Endothelial cell of umbilical vein (primary cell): ENCODE measurements around the gene TDO2. TPM values are rescaled to one million over a fixed set of nuclear protein-coding genes. Genes with fewer than 3 reads are reported as not detected.

Experiments
- BruUV-seq: library from RNA; stranded (reverse); fragments of 400-500 nt; replicated peaks from 2 replicates; lab custom pipeline; 2021; lab: Mats Ljungman, UMichigan
- CTCF ChIA-PET: fragments of 300-600, 350-600 bp; sonication (Branson Sonifier 250); formaldehyde crosslinking; loops from one replicate; lab custom pipeline; 2021; ENCODE audit warnings: antibody characterized with exemption, inconsistent platforms; lab: Charles Lee
- POLR2A ChIA-PET: fragments of 300-600, 350-600 bp; sonication (Branson Sonifier 250); formaldehyde crosslinking; loops from one replicate; lab custom pipeline; 2021; ENCODE audit warnings: antibody characterized with exemption, inconsistent platforms; lab: Charles Lee
- DNase-seq: peaks from one replicate; pipeline ENCODE4 v3.0.0-alpha.2; 2011; ENCODE audit warnings: low read depth, low spot score
- FAIRE-seq: peaks from 2 replicates; lab custom pipeline; 2011; peaks lifted over from hg19 to GRCh38; lab: Jason Lieb, UNC
- H2AFZ ChIP-seq: 2 replicates; pipeline ENCODE4 v1.6.0; 2012; ENCODE audit warnings: low read depth, low read length, control low read depth, inconsistent platforms
- H3K27ac ChIP-seq: 2 replicates; pipeline ENCODE4 v1.5.1; 2011; ENCODE audit warnings: low read depth, mild to moderate bottlenecking, control low read depth, low read length, moderate library complexity; ENCODE audit not compliant: insufficient read depth
- H3K27me3 ChIP-seq, 2 experiments: 2 replicates each; pipeline versions ENCODE4 v1.6.0 to v1.6.1; 2011; ENCODE audit warnings: low read length in 2 of 2, mixed read lengths in 1 of 2; ENCODE audit not compliant: control insufficient read depth in 2 of 2, insufficient read depth in 2 of 2
- H3K36me3 ChIP-seq, 2 experiments: 2 replicates in 1 of 2; 3 replicates in 1 of 2; pipeline ENCODE4 v1.5.1; 2011; ENCODE audit warnings: low read length in 2 of 2, mild to moderate bottlenecking in 1 of 2, moderate library complexity in 1 of 2; ENCODE audit not compliant: control insufficient read depth in 2 of 2, insufficient read depth in 2 of 2; ENCODE audit errors: extremely low read depth in 1 of 2
- H3K4me1 ChIP-seq: 3 replicates; pipeline ENCODE4 v1.5.1; 2011; ENCODE audit warnings: mild to moderate bottlenecking, low read length; ENCODE audit not compliant: control insufficient read depth, insufficient read depth; ENCODE audit errors: extremely low read depth
- H3K4me2 ChIP-seq: 2 replicates; pipeline ENCODE4 v1.6.1; 2011; ENCODE audit warnings: low read length, control low read depth, mixed read lengths; ENCODE audit not compliant: insufficient read depth
- H3K4me3 ChIP-seq, 3 experiments: fragments of 200-600 bp in 1 of 3; sonication (generic), shearing (Covaris generic) in 1 of 3; replicated peaks in 1 of 3; 2 replicates each; pipeline ENCODE4 v1.5.1; 2011 to 2016; ENCODE audit warnings: control low read depth in 3 of 3, low read length in 3 of 3, mild to moderate bottlenecking in 2 of 3, inconsistent platforms in 1 of 3, low read depth in 1 of 3, moderate library complexity in 1 of 3; ENCODE audit not compliant: insufficient read depth in 1 of 3
- H3K79me2 ChIP-seq: 2 replicates; pipeline ENCODE4 v1.6.0; 2012; ENCODE audit warnings: low read length, inconsistent platforms; ENCODE audit not compliant: control insufficient read depth, insufficient read depth
- H3K9ac ChIP-seq: replicated peaks from 2 replicates; pipeline ENCODE3; 2011; ENCODE audit warnings: low read length, control low read depth; ENCODE audit not compliant: insufficient read depth; ENCODE audit errors: extremely low read depth
- H3K9me1 ChIP-seq: replicated peaks from 3 replicates; pipeline ENCODE4 v1.6.0; 2011; ENCODE audit warnings: mild to moderate bottlenecking, low read length; ENCODE audit not compliant: control insufficient read depth, insufficient read depth; ENCODE audit errors: extremely low read depth
- H3K9me3 ChIP-seq: replicated peaks from 2 replicates; pipeline ENCODE4 v1.5.1; 2012; ENCODE audit warnings: low read length, inconsistent platforms; ENCODE audit not compliant: control insufficient read depth, insufficient read depth
- H4K20me1 ChIP-seq: replicated peaks from 2 replicates; pipeline ENCODE3; 2011; ENCODE audit warnings: mild to moderate bottlenecking, low read length; ENCODE audit not compliant: control insufficient read depth, insufficient read depth; ENCODE audit errors: extremely low read depth
- EZH2 ChIP-seq: IDR thresholded peaks from 2 replicates; pipeline ENCODE4 v1.6.1; 2012; ENCODE audit warnings: borderline replicate concordance, low read depth, mild to moderate bottlenecking, moderate library complexity, low read length, inconsistent platforms; ENCODE audit not compliant: severe bottlenecking
- FOS ChIP-seq: IDR thresholded peaks from 2 replicates; pipeline ENCODE4 v1.6.1; 2011; ENCODE audit warnings: mild to moderate bottlenecking, low read length, moderate library complexity, borderline replicate concordance; ENCODE audit not compliant: insufficient read depth
- GATA2 ChIP-seq: IDR thresholded peaks from 2 replicates; pipeline ENCODE4 v1.7.0; 2011; ENCODE audit warnings: low read depth, mild to moderate bottlenecking, moderate library complexity, mixed read lengths, low read length; ENCODE audit not compliant: insufficient read length, insufficient read depth
- JUN ChIP-seq: IDR thresholded peaks from 2 replicates; pipeline ENCODE4 v1.6.1; 2011; ENCODE audit warnings: borderline replicate concordance, low read depth; ENCODE audit not compliant: insufficient read length, insufficient read depth
- MYC ChIP-seq: IDR thresholded peaks from one replicate; pipeline ENCODE4 v1.6.1; 2011; ENCODE audit warnings: mild to moderate bottlenecking, low read depth, low read length
- POLR2A ChIP-seq: IDR thresholded peaks from 2 replicates; pipeline ENCODE4 v1.6.1; 2012; ENCODE audit warnings: low read depth, mild to moderate bottlenecking, control low read depth, low read length
- POLR2AphosphoS5 ChIP-seq: IDR thresholded peaks from 2 replicates; pipeline ENCODE4 v1.6.1; 2012; ENCODE audit warnings: low read depth, mild to moderate bottlenecking, control low read depth, low read length, moderate library complexity; ENCODE audit not compliant: insufficient read depth
- dilution Hi-C: fragments of 300-500 bp; cut with MboI; formaldehyde crosslinking; loops from one replicate; pipeline ENCODE4 v1.15.0; 2019; ENCODE audit warnings: low sequenced_read_pairs; ENCODE audit not compliant: extremely low pct_ligation_motif_present
- intact Hi-C: fragments of 100-400 bp; cut with micrococcal nuclease; formaldehyde crosslinking; loops from one replicate; pipeline ENCODE4 v1.10.0; 2022
- polyA plus RNA-seq, 4 experiments: library from polyadenylated mRNA; depleted of rRNA in 3 of 4; stranded (reverse) in 3 of 4; unstranded in 1 of 4; fragments of >200 nt; gene quantifications; 2 replicates each; pipeline versions ENCODE4 v1.2.1 to v1.2.3, GENCODE V29; 2011 to 2012; ENCODE audit warnings: missing spikeins in 1 of 4
- total RNA-seq: library from RNA; stranded (reverse); gene quantifications from 2 replicates; pipeline ENCODE4 v1.2.3, GENCODE V29; 2021
- TF ChIP-seq, protein P1 (sequence below): IDR thresholded peaks from 2 replicates; pipeline ENCODE4 v1.6.1; 2011; ENCODE audit not compliant: insufficient read depth, insufficient read length
- TF ChIP-seq, protein P2 (sequence below), 2 donors: IDR thresholded peaks; 1 replicate in 1 of 2; 2 replicates in 1 of 2; pipeline ENCODE4 v1.5.1; 2011; ENCODE audit warnings: low read length in 2 of 2, mild to moderate bottlenecking in 2 of 2, moderate library complexity in 2 of 2, control low read depth in 1 of 2, inconsistent platforms in 1 of 2, low read depth in 1 of 2; ENCODE audit not compliant: insufficient read depth in 1 of 2; ENCODE audit errors: extremely low read depth in 1 of 2

TDO2 gene
- total and polyA plus RNA-seq, 2 donors (not counting 3 experiments of a cell fraction or from before 2014, with no cell fraction given): not detected

DNA sequence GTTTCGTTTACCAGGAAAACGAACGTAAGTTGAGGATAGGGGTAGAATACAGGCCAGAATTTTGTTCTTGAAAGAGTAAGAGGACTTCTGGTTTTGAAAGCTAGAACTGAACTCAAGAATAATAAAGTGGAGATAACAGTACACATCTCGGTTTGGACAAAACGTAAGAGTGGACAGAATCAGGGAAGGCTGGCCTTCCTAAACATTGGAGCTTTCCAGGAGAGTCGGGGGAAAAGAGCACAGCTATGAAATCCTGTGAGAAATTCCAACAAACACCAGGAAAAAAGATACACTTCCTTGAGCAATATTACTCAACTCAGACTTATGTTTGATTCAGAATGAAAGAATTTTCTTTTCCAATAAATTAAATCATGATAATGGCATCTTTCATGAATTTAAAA lies 49.0 kb downstream of the TDO2 start:
- Histone ChIP-seq H3K9me3 (no peaks in the 10 kb centered on the region), H3K79me2 (no peaks in the 10 kb centered on the region), H3K27ac (peak overlapping the region; percentile 31), H3K9ac (peak overlapping the region; percentile 97), H3K9me1 (no peaks in the 10 kb centered on the region), H3K27me3 (no peaks in the 10 kb centered on the region), H3K4me1 (peaks cover 6% of the 10 kb centered on the region), H3K4me3 (peak overlapping the region in 1 of 3 experiments; percentile 86), H3K4me2 (peak overlapping the region; percentile 85), H4K20me1 (no peaks in the 10 kb centered on the region), H3K36me3 (no peaks in the 10 kb centered on the region), H2AFZ (peak overlapping the region; percentile 99)
- ChIA-PET CTCF (interaction anchor here (0.8 to 3.0 kb wide), 20 partner anchors 8 to 1145 kb away, joined by 3 to 80 read pairs (median 8); partner anchors contain the start of gene GUCY1B1), POLR2A (no interaction called here)
- BruUV-seq: no TSS peak
- intact Hi-C loops: loop anchor here (5.0 to 10.0 kb wide), 2 partner anchors 1020 to 1092 kb away; partner anchors contain the start of gene PDGFC
- dilution Hi-C loops: no loop called here
- no peak for TF ChIP-seq FOS
- no peak for TF ChIP-seq POLR2A
- TF ChIP-seq, protein P1, sequence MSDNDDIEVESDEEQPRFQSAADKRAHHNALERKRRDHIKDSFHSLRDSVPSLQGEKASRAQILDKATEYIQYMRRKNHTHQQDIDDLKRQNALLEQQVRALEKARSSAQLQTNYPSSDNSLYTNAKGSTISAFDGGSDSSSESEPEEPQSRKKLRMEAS: no peak
- TF ChIP-seq GATA2: no peak
- TF ChIP-seq, protein P2, sequence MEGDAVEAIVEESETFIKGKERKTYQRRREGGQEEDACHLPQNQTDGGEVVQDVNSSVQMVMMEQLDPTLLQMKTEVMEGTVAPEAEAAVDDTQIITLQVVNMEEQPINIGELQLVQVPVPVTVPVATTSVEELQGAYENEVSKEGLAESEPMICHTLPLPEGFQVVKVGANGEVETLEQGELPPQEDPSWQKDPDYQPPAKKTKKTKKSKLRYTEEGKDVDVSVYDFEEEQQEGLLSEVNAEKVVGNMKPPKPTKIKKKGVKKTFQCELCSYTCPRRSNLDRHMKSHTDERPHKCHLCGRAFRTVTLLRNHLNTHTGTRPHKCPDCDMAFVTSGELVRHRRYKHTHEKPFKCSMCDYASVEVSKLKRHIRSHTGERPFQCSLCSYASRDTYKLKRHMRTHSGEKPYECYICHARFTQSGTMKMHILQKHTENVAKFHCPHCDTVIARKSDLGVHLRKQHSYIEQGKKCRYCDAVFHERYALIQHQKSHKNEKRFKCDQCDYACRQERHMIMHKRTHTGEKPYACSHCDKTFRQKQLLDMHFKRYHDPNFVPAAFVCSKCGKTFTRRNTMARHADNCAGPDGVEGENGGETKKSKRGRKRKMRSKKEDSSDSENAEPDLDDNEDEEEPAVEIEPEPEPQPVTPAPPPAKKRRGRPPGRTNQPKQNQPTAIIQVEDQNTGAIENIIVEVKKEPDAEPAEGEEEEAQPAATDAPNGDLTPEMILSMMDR (IDR thresholded peaks at IDR 0.05; ENCODE audit: extremely low read depth in 1 of 2, insufficient read depth in 1 of 2, low read depth in 1 of 2, low read length in 2 of 2): no peak
- TF ChIP-seq JUN: no peak
- no peak for TF ChIP-seq MYC
- TF ChIP-seq EZH2: no peak
- no peak for TF ChIP-seq POLR2AphosphoS5
- DNase-seq (peak; percentile 51), FAIRE-seq (no peak)
